GM10847 (cell line): Measurements from ENCODE around the gene RSPH4A.

Experiments used
- POLR2A ChIP-seq: IDR thresholded peaks from 2 replicates; pipeline ENCODE4 v1.6.1; 2011; ENCODE audit not compliant: insufficient read length; ENCODE audit errors: extremely low read depth

Gene RSPH4A

GRCh38 chr6:116680880-116681672 lies 64.8 kb downstream of the RSPH4A start, which contains the start of gene KPNA5:
Gene KPNA5 (plus strand): TSS chr6:116681211. CDS start chr6:116681335, 124 bp downstream.
- TF ChIP-seq POLR2A: peak; percentile 96

- TF ChIP-seq POLR2A: no peak
These were observed 66.0 kb downstream of the RSPH4A start for GRCh38 chr6:116682334-116682712.
